Fibroblast of pulmonary artery (primary cell): ENCODE data around the gene UBE4B.
A peak's percentile ranks its signal among the peaks of the same experiment; 100 is the strongest.
"Not testable (repeated sequence)": the region's sequence is repeated elsewhere in the genome, so short reads cannot be mapped to it uniquely, and the experiment has no call there.

Experiments used
- DNase-seq: peaks from one replicate; pipeline ENCODE4 v3.0.0-alpha.2; 2010; ENCODE audit warnings: low read depth
- H3K4me3 ChIP-seq: replicated peaks from 2 replicates; pipeline ENCODE4 v1.5.1; 2011; ENCODE audit warnings: low read depth, mild to moderate bottlenecking, control low read depth, low read length, moderate library complexity
- TF ChIP-seq, protein P1 (sequence below): IDR thresholded peaks from 2 replicates; pipeline ENCODE4 v1.5.1; 2011; ENCODE audit warnings: mild to moderate bottlenecking, control low read depth, low read length, inconsistent platforms; ENCODE audit errors: missing control alignments

The UBE4B gene

GRCh38 chr1:10070206-10070605, 37.4 kb downstream of the UBE4B start:
- no peak overlapping the region for H3K4me3 ChIP-seq
- no peak for DNase-seq
- TF ChIP-seq, protein P1, sequence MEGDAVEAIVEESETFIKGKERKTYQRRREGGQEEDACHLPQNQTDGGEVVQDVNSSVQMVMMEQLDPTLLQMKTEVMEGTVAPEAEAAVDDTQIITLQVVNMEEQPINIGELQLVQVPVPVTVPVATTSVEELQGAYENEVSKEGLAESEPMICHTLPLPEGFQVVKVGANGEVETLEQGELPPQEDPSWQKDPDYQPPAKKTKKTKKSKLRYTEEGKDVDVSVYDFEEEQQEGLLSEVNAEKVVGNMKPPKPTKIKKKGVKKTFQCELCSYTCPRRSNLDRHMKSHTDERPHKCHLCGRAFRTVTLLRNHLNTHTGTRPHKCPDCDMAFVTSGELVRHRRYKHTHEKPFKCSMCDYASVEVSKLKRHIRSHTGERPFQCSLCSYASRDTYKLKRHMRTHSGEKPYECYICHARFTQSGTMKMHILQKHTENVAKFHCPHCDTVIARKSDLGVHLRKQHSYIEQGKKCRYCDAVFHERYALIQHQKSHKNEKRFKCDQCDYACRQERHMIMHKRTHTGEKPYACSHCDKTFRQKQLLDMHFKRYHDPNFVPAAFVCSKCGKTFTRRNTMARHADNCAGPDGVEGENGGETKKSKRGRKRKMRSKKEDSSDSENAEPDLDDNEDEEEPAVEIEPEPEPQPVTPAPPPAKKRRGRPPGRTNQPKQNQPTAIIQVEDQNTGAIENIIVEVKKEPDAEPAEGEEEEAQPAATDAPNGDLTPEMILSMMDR = no peak

DNA sequence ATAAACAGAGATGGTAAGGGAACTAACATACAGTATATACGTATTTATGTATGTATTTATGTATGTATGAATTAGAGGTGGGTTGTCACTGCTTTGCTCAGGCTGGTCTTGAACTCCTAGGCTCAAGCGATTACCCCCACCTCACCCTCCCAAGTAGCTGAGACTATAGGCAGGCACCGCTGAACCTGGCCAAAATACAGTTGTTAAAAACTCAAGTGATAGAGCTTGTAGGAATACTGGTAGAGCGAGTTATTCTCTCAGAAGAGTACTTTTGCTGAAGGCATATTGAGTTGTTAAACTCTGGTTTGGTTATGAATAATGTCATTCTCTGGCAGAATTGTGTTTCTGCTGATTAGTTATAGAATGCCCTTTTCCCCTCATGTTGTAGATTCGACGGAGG, 38.9 kb downstream of the UBE4B start:
- no peak for DNase-seq
- no peak overlapping the region for H3K4me3 ChIP-seq
- TF ChIP-seq, protein P1 = no peak

DNA sequence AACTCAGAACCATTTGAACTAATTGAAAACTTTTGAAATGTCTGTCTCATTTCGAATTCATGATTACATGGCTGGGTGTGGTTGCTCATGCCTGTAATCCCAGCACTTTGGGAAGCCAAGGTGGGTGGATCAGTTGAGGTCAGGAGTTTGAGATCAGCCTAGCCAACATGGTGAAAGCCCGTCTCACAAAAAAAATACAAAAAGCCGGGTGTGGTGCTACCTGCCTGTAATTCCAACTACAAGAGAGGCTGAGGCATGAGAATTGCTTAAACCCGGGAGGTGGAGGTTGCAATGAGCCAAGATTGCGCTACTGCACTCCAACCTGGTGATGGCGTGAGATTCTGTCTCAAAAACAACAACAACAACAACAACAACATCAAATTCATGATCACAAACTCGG, 40.6 kb downstream of the UBE4B start:
- DNase-seq, H3K4me3 ChIP-seq: not testable (repeated sequence)

DNA sequence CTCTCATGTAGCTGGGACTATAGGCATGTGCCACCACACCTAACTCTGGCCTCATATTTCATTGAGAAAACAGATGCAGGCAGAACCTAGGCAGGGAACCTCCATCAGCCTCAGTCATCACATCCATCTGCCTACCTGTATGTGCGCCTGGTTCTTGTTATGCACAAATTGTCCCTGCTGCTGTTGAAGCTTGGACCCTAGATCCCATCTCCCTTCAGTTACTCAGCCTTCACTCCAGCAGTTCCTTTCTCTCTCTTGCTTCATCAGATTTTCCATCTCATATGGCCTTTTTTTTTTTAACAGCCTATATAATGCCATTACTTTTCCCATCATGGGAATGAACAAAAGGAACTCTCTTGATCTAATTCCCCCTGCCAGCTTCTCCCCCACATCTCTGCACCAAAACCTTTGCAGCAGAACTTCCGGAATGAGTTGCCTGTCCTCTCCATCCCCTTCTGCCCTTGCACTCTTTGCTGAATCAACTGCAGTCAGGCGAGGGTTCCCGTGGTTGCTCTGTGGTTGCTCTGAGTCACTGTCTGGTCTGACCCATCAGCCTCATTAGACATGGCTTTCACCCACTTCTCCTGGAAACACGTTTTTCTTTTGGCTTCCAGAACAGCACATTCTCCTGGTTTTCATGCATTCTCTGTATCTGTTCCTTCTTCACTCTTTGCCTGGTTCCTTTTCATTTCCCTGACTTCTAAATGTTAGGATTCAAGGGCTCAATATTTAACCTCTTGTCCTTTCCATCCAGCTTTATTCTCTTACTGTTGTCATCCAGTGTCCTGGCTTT, 41.5 kb downstream of the UBE4B start:
- no peak overlapping the region for H3K4me3 ChIP-seq
- DNase-seq = peak; percentile 93
- TF ChIP-seq, protein P1 = no peak

DNA sequence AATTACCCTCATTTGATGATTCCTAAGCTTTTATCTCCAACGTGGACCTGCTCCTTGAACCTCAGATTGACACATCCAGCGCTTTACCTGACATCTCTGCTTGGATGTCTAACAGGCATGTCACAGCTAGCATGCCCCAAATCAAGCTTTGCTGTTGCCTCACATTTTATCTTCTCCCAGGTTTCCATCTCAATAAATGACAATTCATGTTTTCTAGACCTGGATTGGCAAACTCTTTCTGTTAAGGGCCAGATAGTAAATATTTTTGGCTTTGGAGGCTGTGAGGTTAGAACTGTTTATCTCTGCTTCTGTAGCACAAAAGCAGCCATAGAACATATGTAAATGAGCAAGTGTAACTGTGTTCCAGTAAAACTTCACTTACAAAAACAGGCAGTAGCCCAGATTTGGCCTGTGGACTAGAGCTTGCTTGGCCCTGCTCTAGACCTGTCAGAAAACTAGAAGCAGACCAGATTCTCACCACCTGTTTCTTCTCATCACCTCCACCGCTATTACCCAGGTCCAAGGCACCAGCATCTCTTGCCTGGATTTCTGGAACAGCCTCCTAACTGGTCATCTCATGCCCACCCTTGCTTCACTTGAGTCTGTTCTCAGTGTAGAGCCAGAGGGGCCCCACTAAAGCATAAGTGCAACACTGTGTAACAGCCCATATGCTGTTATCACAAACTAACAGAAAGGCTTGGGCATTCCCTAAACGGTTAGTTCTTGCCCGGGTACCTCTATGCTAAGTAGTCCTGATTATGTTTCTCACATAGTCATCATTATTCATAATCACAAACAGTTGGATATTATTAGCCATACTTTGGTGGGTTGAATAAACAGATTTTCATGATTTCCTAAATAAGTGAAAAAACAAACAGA, 42.3 kb downstream of the UBE4B start:
- peak; percentile 34 for DNase-seq
- TF ChIP-seq, protein P1 = no peak
- no peak overlapping the region for H3K4me3 ChIP-seq

- H3K4me3 ChIP-seq = no peak overlapping the region
- no peak for DNase-seq
- TF ChIP-seq, protein P1 = no peak
Observed at GRCh38 chr1:10075732-10076131, 43.0 kb downstream of the UBE4B start.

DNA sequence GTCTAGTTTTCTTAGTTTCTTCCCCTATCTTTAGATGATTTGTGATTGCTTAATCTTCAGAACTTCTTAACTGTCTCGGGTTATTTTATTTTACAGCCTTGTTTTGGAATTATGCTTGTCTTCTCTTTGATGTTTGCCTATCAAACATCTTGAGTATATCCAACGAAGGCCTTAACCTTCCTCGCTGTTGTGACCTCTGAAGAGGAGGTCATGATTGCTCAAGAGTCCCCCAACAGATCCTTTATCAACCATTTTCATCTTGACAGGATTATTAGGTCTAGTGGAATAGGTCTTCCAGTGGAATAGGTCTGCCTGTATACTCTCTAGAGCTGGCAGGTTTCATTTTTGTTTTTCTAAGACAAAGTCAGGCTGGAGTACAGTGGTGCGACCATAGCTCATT, 45.7 kb downstream of the UBE4B start:
- TF ChIP-seq, protein P1 = no peak
- H3K4me3 ChIP-seq = no peak overlapping the region
- DNase-seq = no peak
